ENCODE data around the gene LDHA. TPM values are rescaled to one million over a fixed set of nuclear protein-coding genes. Genes with fewer than 3 reads are reported as not detected.

Gene LDHA
- total RNA-seq, 1 donor from 2014 or later = 1,075 TPM

GRCh38 chr11:18416459-18416858, 22.1 kb downstream of the LDHA start:
- no peak for DNase-seq (ENCODE audit: low read depth)
- FAIRE-seq = no peak
- TF ChIP-seq CTCF (IDR thresholded peaks at IDR 0.05; ENCODE audit: insufficient read depth, low read length, severe bottlenecking) = no peak
- H3K27me3 ChIP-seq (ENCODE audit: control insufficient read depth, insufficient read depth, low read length) = no peaks in the 10 kb centered on the region
- no peaks in the 10 kb centered on the region for H3K36me3 ChIP-seq (ENCODE audit: control insufficient read depth, insufficient read depth, low read length)
- no peak overlapping the region for H3K4me3 ChIP-seq (ENCODE audit: low read depth, low read length)

GRCh38 chr11:18419040-18419439, 24.7 kb downstream of the LDHA start:
- H3K27me3 ChIP-seq (ENCODE audit: control insufficient read depth, insufficient read depth, low read length) = no peaks in the 10 kb centered on the region
- H3K36me3 ChIP-seq (ENCODE audit: control insufficient read depth, insufficient read depth, low read length) = no peaks in the 10 kb centered on the region
- no peak for TF ChIP-seq CTCF (IDR thresholded peaks at IDR 0.05; ENCODE audit: insufficient read depth, low read length, severe bottlenecking)
- DNase-seq (ENCODE audit: low read depth) (no peak), FAIRE-seq (no peak)
- no peak overlapping the region for H3K4me3 ChIP-seq (ENCODE audit: low read depth, low read length)

GRCh38 chr11:18420067-18420466, 25.7 kb downstream of the LDHA start:
- no peak overlapping the region for H3K4me3 ChIP-seq (ENCODE audit: low read depth, low read length)
- H3K27me3 ChIP-seq (ENCODE audit: control insufficient read depth, insufficient read depth, low read length) = no peaks in the 10 kb centered on the region
- no peaks in the 10 kb centered on the region for H3K36me3 ChIP-seq (ENCODE audit: control insufficient read depth, insufficient read depth, low read length)
- DNase-seq (ENCODE audit: low read depth) (no peak), FAIRE-seq (no peak)
- no peak for TF ChIP-seq CTCF (IDR thresholded peaks at IDR 0.05; ENCODE audit: insufficient read depth, low read length, severe bottlenecking)

GRCh38 chr11:18427240-18427639, 32.9 kb downstream of the LDHA start:
- Histone ChIP-seq H3K27me3 (ENCODE audit: control insufficient read depth, insufficient read depth, low read length) (no peaks in the 10 kb centered on the region), H3K4me3 (ENCODE audit: low read depth, low read length) (no peak overlapping the region), H3K36me3 (ENCODE audit: control insufficient read depth, insufficient read depth, low read length) (no peaks in the 10 kb centered on the region)
- FAIRE-seq (no peak), DNase-seq (ENCODE audit: low read depth) (no peak)
- no peak for TF ChIP-seq CTCF (IDR thresholded peaks at IDR 0.05; ENCODE audit: insufficient read depth, low read length, severe bottlenecking)

GRCh38 chr11:18429332-18429731, 35.0 kb downstream of the LDHA start:
- H3K4me3 ChIP-seq (ENCODE audit: low read depth, low read length) = no peak overlapping the region
- DNase-seq (ENCODE audit: low read depth) (no peak), FAIRE-seq (no peak)
- TF ChIP-seq CTCF (IDR thresholded peaks at IDR 0.05; ENCODE audit: insufficient read depth, low read length, severe bottlenecking) = no peak
- no peaks in the 10 kb centered on the region for H3K27me3 ChIP-seq (ENCODE audit: control insufficient read depth, insufficient read depth, low read length)
- no peaks in the 10 kb centered on the region for H3K36me3 ChIP-seq (ENCODE audit: control insufficient read depth, insufficient read depth, low read length)

GRCh38 chr11:18438691-18439090, 44.3 kb downstream of the LDHA start:
- no peak overlapping the region for H3K4me3 ChIP-seq (ENCODE audit: low read depth, low read length)
- TF ChIP-seq CTCF (IDR thresholded peaks at IDR 0.05; ENCODE audit: insufficient read depth, low read length, severe bottlenecking) = no peak
- no peaks in the 10 kb centered on the region for H3K27me3 ChIP-seq (ENCODE audit: control insufficient read depth, insufficient read depth, low read length)
- no peaks in the 10 kb centered on the region for H3K36me3 ChIP-seq (ENCODE audit: control insufficient read depth, insufficient read depth, low read length)
- FAIRE-seq (no peak), DNase-seq (ENCODE audit: low read depth) (no peak)
